HUES64 (cell line): Measurements from ENCODE around the gene ZNF526.

ENCODE experiments used
- H3K27ac ChIP-seq: 2 replicates; pipeline ENCODE4 v1.7.0; 2013; ENCODE audit warnings: low read depth, low read length, inconsistent platforms
- H3K27me3 ChIP-seq: 2 replicates; pipeline ENCODE4 v1.6.1; 2013; ENCODE audit warnings: mild to moderate bottlenecking, low read length; ENCODE audit not compliant: insufficient read depth
- H3K36me3 ChIP-seq: 2 replicates; pipeline ENCODE4 v1.6.1; 2013; ENCODE audit warnings: mild to moderate bottlenecking, low read length; ENCODE audit not compliant: insufficient read depth
- H3K4me1 ChIP-seq: 2 replicates; pipeline ENCODE4 v1.6.1; 2013; ENCODE audit warnings: mild to moderate bottlenecking, low read length, moderate library complexity; ENCODE audit not compliant: insufficient read depth
- H3K4me3 ChIP-seq: 2 replicates; pipeline ENCODE4 v1.5.1; 2013; ENCODE audit warnings: mild to moderate bottlenecking, low read length, moderate library complexity
- H3K9ac ChIP-seq: 2 replicates; pipeline ENCODE4 v1.6.1; 2013; ENCODE audit warnings: mild to moderate bottlenecking, low read depth, low read length
- H3K9me3 ChIP-seq: 2 replicates; pipeline ENCODE4 v1.6.1; 2013; ENCODE audit warnings: low read depth, low read length; ENCODE audit not compliant: insufficient read depth
- WGBS: fragments of 150-250, 120-280 bp; methylation state at CpG from one replicate; pipeline ENCODE4 v1.1.7; 2013; ENCODE audit warnings: missing lambda C conversion rate; 5-methylcytosine and 5-hydroxymethylcytosine counted together

Gene ZNF526

DNA sequence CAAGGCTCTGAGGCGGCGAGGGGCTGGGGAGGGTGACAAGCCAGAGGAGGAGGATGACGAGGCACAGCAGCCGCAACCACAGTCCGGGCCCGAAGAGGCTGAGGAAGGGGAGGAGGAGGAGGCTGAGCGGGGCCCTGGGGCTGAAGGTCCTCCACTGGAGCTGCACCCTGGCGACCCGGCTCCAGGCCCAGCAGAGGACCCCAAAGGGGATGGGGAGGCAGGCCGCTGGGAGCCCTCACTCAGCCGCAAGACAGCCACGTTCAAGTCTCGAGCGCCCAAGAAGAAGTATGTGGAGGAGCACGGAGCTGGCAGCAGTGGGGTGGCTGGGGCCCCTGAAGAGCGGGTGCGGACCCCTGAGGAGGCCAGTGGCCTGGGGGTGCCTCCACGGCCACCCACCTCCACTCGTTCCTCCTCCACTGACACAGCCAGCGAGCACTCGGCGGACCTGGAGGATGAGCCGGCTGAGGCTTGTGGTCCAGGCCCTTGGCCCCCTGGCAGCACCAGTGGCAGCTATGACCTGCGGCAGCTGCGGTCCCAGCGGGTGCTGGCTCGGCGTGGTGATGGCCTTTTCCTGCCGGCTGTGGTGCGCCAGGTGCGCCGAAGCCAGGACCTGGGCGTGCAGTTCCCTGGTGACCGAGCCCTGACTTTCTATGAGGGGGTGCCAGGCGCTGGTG, 51.9 kb downstream of the ZNF526 start:
- H3K27me3 ChIP-seq = no peaks in the 10 kb centered on the region
- peaks cover 13% of the 10 kb centered on the region; the same call in 1 of the 2 replicates for H3K4me1 ChIP-seq
- H3K4me3 ChIP-seq = no peak overlapping the region
- H3K36me3 ChIP-seq = peaks cover 15% of the 10 kb centered on the region
- H3K9ac ChIP-seq = no peak overlapping the region
- H3K9me3 ChIP-seq = no peaks in the 10 kb centered on the region
- no peak overlapping the region for H3K27ac ChIP-seq
- WGBS = 96% methylated on average over 35 of the region's 35 CpGs

DNA sequence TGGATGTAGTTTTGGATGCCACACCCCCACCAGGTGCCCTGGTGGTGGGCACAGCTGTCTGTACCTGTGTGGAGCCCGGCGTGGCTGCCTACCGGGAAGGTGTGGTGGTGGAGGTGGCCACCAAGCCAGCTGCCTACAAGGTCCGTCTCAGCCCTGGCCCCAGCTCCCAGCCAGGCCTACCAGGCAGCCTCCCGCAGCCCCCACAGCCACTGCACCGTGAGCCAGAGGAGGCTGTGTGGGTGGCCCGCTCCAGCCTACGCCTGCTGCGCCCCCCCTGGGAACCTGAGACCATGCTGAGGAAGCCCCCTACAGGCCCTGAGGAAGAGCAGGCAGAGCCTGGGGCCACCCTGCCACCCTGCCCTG, 52.4 kb downstream of the ZNF526 start:
- Histone ChIP-seq H3K27me3 (no peaks in the 10 kb centered on the region), H3K9me3 (no peaks in the 10 kb centered on the region), H3K4me3 (no peak overlapping the region), H3K27ac (no peak overlapping the region), H3K36me3 (peaks cover 15% of the 10 kb centered on the region), H3K4me1 (peaks cover 13% of the 10 kb centered on the region; the same call in 1 of the 2 replicates), H3K9ac (no peak overlapping the region)
- 95% methylated on average over 9 of the region's 9 CpGs for WGBS

DNA sequence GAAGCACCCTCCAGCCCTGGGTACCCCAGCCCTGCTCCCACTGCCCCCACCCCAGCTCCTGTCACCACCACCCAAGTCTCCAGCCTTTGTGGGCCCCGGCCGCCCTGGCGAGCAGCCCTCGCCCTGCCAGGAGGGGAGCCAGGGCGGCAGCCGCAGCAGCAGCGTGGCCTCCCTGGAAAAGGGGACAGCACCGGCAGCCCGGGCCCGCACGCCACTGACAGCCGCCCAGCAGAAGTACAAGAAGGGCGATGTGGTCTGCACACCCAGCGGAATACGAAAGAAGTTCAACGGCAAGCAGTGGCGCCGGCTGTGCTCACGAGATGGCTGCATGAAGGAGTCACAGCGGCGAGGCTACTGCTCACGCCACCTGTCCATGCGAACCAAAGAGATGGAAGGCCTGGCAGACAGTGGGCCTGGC, 52.9 kb downstream of the ZNF526 start:
- no peak overlapping the region for H3K4me3 ChIP-seq
- H3K27ac ChIP-seq = no peak overlapping the region
- H3K36me3 ChIP-seq = peaks cover 15% of the 10 kb centered on the region
- H3K9ac ChIP-seq = no peak overlapping the region
- WGBS = 96% methylated on average over 23 of the region's 23 CpGs
- H3K27me3 ChIP-seq = no peaks in the 10 kb centered on the region
- H3K4me1 ChIP-seq = peaks cover 13% of the 10 kb centered on the region; the same call in 1 of the 2 replicates
- no peaks in the 10 kb centered on the region for H3K9me3 ChIP-seq

DNA sequence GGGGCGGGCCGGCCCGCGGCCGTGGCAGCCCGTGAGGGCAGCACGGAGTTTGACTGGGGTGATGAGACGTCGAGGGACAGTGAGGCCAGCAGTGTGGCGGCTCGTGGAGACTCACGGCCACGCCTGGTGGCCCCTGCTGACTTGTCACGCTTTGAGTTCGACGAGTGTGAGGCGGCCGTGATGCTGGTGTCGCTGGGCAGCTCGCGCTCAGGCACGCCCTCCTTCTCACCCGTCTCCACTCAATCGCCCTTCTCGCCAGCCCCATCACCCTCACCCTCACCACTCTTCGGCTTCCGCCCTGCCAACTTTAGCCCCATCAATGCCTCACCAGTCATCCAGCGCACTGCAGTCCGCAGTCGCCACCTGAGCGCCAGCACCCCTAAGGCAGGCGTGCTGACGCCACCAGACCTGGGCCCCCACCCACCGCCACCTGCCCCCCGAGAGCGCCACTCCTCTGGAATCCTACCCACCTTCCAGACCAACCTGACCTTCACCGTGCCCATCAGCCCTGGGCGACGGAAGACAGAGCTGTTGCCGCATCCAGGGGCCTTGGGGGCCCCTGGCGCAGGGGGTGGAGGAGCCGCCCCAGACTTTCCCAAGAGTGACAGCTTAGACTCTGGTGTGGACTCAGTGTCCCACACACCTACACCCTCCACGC, 53.4 kb downstream of the ZNF526 start:
- Histone ChIP-seq H3K4me3 (no peak overlapping the region), H3K9me3 (no peaks in the 10 kb centered on the region), H3K9ac (no peak overlapping the region), H3K27me3 (no peaks in the 10 kb centered on the region), H3K36me3 (peaks cover 15% of the 10 kb centered on the region), H3K27ac (no peak overlapping the region), H3K4me1 (peaks cover 13% of the 10 kb centered on the region; the same call in 1 of the 2 replicates)
- 96% methylated on average over 43 of the region's 43 CpGs for WGBS

DNA sequence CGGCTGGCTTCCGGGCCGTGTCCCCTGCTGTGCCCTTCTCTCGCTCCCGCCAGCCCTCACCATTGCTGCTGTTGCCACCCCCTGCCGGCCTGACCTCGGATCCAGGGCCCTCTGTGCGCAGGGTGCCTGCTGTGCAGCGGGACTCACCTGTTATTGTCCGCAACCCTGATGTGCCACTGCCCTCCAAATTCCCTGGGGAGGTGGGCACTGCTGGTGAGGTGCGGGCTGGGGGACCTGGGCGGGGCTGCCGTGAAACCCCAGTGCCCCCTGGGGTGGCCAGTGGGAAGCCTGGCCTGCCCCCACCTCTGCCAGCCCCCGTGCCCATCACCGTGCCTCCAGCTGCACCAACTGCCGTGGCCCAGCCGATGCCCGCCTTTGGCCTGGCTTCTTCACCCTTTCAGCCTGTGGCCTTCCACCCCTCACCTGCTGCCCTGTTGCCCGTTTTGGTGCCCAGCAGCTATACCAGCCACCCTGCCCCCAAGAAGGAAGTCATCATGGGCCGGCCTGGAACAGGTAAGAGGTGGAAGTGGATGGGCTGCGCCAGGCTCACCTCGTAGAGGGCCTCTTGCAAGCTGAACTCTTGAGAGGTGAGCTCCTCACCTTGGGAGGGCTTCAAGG, 54.1 kb downstream of the ZNF526 start:
- Histone ChIP-seq H3K4me3 (no peak overlapping the region), H3K9ac (no peak overlapping the region), H3K4me1 (peaks cover 14% of the 10 kb centered on the region; the same call in 1 of the 2 replicates), H3K9me3 (no peaks in the 10 kb centered on the region), H3K36me3 (peaks cover 15% of the 10 kb centered on the region), H3K27ac (no peak overlapping the region), H3K27me3 (no peaks in the 10 kb centered on the region)
- WGBS = 93% methylated on average over 22 of the region's 22 CpGs

DNA sequence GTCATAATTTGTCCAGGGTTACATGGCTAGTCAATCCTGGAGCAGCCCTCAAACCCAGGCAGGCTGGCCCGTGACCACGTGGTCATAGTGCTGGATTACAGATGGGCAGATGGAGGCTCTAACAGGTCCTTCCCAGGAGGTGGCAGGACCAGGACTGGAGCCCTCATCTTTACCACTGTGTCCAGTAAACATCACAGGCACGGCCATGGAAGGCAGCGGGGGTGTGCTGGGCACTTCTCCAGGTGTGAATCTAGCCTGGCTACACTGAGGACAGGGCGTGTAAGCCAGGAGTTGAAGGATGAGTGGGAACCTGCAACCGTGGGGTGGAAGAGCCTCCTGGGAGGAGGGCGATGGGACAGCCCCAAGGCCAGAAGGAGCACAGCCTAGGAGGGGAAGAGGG, 55.0 kb downstream of the ZNF526 start:
- Histone ChIP-seq H3K4me1 (peaks cover 12% of the 10 kb centered on the region; the same call in 1 of the 2 replicates), H3K36me3 (peaks cover 15% of the 10 kb centered on the region), H3K27me3 (no peaks in the 10 kb centered on the region), H3K4me3 (no peak overlapping the region), H3K9me3 (no peaks in the 10 kb centered on the region), H3K27ac (no peak overlapping the region), H3K9ac (no peak overlapping the region)
- WGBS = 89% methylated on average over 7 of the region's 7 CpGs

DNA sequence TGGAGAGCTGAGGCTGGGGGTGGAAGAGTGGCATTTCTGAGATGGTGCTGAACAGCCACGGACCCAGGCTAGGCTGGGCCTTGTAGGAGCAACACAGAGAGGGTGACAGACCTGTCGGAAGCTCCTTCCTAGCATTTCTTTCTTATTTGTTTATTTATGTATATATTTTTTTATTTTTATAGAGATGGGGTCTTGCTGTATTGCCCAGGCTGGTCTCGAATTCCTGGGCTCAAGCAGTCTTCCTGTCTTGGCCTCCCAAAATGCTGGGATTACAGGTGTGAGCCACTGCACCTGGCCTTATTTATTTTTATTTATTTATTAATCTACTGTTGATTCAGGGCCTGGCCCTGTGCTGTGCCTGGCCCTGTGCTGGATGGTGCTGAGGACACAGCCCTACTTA, 55.4 kb downstream of the ZNF526 start:
- Histone ChIP-seq H3K9me3 (no peaks in the 10 kb centered on the region), H3K4me3 (no peak overlapping the region), H3K9ac (no peak overlapping the region), H3K36me3 (peaks cover 15% of the 10 kb centered on the region), H3K27ac (no peak overlapping the region), H3K4me1 (peaks cover 8% of the 10 kb centered on the region; the same call in 1 of the 2 replicates), H3K27me3 (no peaks in the 10 kb centered on the region)
- 65% methylated on average over 2 of the region's 3 CpGs for WGBS

DNA sequence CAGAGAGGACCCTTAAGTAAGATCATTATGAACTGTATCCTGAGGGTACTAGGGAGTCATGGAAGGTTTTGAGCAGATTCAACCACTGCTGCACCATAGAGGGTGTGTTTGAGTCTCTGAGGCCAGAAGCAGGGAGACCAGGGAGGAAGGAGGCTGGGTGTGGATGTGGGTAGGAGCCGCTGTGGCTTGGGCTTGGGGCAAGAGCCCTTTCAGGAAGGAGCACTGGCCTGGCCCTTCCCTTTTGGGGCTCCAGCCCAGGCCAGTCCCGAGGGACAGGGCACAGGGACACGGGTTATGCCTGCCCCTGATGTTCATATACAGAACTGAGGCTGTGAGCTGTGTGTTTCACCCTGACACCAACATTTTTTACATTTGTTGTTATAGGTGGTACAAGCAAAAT, 56.2 kb downstream of the ZNF526 start:
- no peak overlapping the region for H3K4me3 ChIP-seq
- H3K27me3 ChIP-seq = no peaks in the 10 kb centered on the region
- WGBS = 90% methylated on average over 3 of the region's 3 CpGs
- H3K9me3 ChIP-seq = no peaks in the 10 kb centered on the region
- no peak overlapping the region for H3K27ac ChIP-seq
- H3K9ac ChIP-seq = no peak overlapping the region
- H3K36me3 ChIP-seq = peaks cover 15% of the 10 kb centered on the region
- H3K4me1 ChIP-seq = peaks cover 7% of the 10 kb centered on the region; the same call in 1 of the 2 replicates

DNA sequence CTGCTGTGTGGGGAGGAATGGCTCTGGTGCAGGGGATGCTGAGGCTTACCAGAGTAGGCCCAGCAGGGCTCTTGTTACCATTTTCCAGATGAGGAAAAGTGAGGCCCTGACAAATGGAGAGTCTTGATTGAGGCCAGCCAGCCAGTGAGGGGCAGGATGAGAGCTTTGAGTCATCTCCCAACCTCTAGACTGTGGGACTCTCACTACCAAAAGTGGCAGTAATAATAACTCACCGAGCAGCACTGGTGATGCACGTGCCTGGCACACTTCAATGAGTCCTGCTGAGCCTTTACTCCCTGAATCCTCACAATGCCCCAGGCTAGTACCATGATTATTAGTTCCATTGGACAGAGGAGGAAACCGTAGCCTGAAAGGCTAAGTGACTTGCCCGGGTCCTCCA, 56.7 kb downstream of the ZNF526 start:
- peaks cover 12% of the 10 kb centered on the region for H3K4me1 ChIP-seq

More for the DNA sequence above, 56.7 kb downstream of the ZNF526 start:
- peaks cover 15% of the 10 kb centered on the region for H3K36me3 ChIP-seq
- no peaks in the 10 kb centered on the region for H3K9me3 ChIP-seq
- WGBS = 87% methylated on average over 4 of the region's 4 CpGs
- no peaks in the 10 kb centered on the region for H3K27me3 ChIP-seq
- no peak overlapping the region for H3K9ac ChIP-seq
- no peak overlapping the region for H3K4me3 ChIP-seq
- no peak overlapping the region for H3K27ac ChIP-seq
